Glomerular visceral epithelial cell (primary cell): Measurements from ENCODE around the gene KMT2A.
"Not testable (repeated sequence)": the region's sequence is repeated elsewhere in the genome, so short reads cannot be mapped to it uniquely, and the experiment has no call there.

Experiments used
- DNase-seq: peaks from one replicate; pipeline ENCODE4 v3.0.0-alpha.2; 2016; ENCODE audit errors: extremely low spot score

KMT2A gene

GRCh38 chr11:118532852-118533768 lies 96.8 kb downstream of the KMT2A start:
- DNase-seq: no peak

DNA sequence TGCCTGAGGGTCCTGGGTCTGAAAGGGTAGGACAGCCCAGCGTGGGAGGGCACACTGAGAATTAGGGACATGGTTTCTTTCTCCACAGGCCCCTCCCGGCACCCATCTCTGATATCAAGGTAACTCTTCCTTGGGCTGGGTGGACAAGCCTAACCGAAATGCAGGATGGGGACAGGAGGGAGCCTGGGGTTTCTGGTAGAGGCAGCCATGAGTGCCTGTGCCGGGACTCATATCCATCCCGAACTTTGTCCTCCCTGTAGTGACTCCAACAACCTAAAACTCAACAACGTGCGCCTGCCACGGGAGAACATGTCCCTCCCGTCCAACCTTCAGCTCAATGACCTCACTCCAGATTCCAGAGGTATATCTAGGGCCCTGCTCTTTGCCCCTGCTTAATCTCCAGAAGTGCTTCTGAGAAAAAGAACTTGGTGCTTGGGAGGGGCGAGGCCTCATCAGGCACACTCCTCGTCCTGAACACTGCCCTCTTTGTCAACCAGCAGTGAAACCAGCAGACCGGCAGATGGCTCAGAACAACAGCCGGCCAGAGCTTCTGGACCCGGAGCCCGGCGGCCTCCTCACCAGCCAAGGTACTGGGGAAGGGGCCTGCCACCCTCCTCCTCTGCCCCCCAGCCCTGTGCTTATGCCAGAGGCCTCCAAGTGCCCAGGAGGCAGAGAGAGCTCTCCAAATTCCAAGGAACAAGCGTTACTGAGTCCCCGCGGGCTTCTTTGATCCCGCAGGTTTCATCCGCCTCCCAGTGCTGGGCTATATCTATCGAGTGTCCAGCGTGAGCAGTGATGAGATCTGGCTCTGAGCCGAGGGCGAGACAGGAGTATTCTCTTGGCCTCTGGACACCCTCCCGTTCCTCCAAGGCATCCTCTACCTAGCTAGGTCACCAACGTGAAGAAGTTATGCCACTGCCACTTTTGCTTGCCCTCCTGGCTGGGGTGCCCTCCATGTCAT lies 97.8 kb downstream of the KMT2A start:
- DNase-seq: no peak

DNA sequence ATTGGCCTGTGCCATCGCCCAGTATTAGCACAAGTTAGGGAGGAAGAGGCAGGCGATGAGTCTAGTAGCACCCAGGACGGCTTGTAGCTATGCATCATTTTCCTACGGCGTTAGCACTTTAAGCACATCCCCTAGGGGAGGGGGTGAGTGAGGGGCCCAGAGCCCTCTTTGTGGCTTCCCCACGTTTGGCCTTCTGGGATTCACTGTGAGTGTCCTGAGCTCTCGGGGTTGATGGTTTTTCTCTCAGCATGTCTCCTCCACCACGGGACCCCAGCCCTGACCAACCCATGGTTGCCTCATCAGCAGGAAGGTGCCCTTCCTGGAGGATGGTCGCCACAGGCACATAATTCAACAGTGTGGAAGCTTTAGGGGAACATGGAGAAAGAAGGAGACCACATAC lies 99.0 kb downstream of the KMT2A start:
- DNase-seq: no peak

- DNase-seq: no peak
These were observed 100.4 kb downstream of the KMT2A start for GRCh38 chr11:118536726-118537125.

GRCh38 chr11:118537409-118537980 lies 101.2 kb downstream of the KMT2A start:
- no peak for DNase-seq

- DNase-seq: no peak
These were observed 107.8 kb downstream of the KMT2A start for GRCh38 chr11:118544010-118544646.

GRCh38 chr11:118544647-118545010 lies 108.3 kb downstream of the KMT2A start:
- no peak for DNase-seq

DNA sequence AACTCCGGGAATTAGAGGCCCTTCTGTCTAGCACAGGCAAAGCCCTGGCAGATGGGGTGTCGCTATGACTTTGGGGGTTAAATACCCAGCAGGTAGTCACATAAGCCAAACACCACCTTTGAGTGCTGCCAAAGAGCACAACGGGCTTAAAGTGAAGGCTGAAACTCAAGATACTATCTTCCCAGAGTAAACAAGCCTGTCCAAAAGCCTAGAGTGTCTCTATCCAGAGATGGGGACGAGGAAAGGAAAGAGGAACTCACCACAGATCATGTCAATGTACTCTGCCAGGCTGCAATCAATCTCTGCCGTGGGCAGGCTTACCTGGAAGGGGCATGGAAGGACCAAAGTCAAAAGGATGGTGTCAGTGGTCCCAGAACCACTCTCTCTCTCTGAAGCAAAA lies 109.2 kb downstream of the KMT2A start:
- no peak for DNase-seq

DNA sequence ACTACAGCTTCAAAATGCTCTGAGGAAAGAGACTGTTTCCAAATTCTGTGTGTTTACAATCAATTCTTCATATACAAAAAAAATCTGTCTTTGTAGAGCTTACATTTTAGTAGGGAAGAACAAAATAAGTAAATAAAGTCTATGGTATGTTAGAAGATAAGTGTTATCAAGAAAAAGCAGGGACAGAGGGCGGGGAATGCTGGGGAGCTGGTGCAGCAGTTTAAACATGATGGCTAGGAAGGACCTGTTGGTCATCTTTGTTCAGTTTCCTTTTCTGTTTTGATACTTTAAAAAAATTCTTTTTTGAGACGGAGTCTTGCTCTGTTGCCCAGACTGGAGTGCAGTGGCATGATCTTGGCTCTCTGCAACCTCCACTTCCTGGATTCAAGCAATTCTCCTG lies 110.8 kb downstream of the KMT2A start:
- DNase-seq: no peak

GRCh38 chr11:118552341-118552740 lies 116.0 kb downstream of the KMT2A start:
- DNase-seq: no peak

DNA sequence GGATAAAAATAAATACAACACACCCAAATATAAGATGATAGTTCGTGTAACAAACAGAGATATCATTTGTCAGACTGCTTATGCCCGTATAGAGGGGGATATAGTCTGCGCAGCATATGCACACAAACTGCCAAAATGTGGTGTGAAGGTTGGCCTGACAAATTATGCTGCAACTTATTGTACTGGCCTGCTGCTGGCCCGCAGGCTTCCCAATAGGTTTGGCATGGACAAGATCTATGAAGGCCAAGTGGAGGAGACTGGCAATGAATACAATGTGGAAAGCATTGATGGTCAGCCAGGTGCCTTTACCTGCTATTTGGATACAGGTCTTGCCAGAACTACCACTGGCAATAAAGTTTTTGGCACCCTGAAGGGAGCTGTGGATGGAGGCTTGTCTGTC lies 124.5 kb downstream of the KMT2A start:
- DNase-seq: no peak

GRCh38 chr11:118565051-118565450 lies 128.8 kb downstream of the KMT2A start:
- DNase-seq: no peak

- no peak for DNase-seq
These were observed 133.4 kb downstream of the KMT2A start for GRCh38 chr11:118569670-118570069.

- DNase-seq: no peak
These were observed 134.5 kb downstream of the KMT2A start for GRCh38 chr11:118570787-118571186.

- not testable (repeated sequence) for DNase-seq
These were observed 135.4 kb downstream of the KMT2A start for GRCh38 chr11:118571701-118572060.

- peak; percentile 78 for DNase-seq
These were observed 136.0 kb downstream of the KMT2A start, which contains the start of gene ARCN1 for GRCh38 chr11:118572061-118572980. ARCN1 (plus strand) TSS chr11:118572409; CDS start chr11:118572548, 139 bp downstream.

GRCh38 chr11:118572981-118573550 lies 136.8 kb downstream of the KMT2A start:
- peak; percentile 49 for DNase-seq

DNA sequence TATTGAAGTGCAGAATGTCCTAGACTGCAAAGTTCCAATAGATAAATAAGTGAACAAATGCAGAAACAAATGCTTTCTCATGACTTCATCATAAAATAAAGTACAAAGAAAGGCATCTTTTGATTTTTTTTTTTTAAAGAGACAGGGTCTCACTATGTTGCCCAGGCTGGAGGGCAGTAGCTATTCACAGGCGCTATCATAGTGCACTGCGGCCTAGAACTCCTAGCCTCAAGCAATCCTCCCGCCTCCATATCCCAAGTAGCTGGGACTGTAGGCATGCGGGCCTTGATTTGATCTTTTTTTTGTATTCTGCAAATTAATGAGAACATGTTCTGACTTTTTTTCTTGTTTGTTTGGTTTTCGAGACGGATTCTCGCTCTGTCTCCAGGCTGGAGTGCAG lies 138.3 kb downstream of the KMT2A start:
- no peak for DNase-seq
